AG09309 (cell line): ENCODE results near the gene UHRF2.
"Not testable (repeated sequence)": the region's sequence is repeated elsewhere in the genome, so short reads cannot be mapped to it uniquely, and the experiment has no call there.

Source experiments
- DNase-seq: peaks from one replicate; pipeline ENCODE4 v3.0.0-alpha.2; 2010; ENCODE audit warnings: low read depth
- H3K4me3 ChIP-seq: 2 replicates; pipeline ENCODE4 v1.5.1; 2011; ENCODE audit warnings: mild to moderate bottlenecking, low read depth, low read length, moderate library complexity; ENCODE audit not compliant: control insufficient read depth
- TF ChIP-seq, protein P1 (sequence below): IDR thresholded peaks from 2 replicates; pipeline ENCODE4 v1.5.1; 2011; ENCODE audit warnings: mild to moderate bottlenecking, low read depth, low read length, inconsistent platforms; ENCODE audit not compliant: insufficient read depth, control insufficient read depth; ENCODE audit errors: missing control alignments

The UHRF2 gene

DNA sequence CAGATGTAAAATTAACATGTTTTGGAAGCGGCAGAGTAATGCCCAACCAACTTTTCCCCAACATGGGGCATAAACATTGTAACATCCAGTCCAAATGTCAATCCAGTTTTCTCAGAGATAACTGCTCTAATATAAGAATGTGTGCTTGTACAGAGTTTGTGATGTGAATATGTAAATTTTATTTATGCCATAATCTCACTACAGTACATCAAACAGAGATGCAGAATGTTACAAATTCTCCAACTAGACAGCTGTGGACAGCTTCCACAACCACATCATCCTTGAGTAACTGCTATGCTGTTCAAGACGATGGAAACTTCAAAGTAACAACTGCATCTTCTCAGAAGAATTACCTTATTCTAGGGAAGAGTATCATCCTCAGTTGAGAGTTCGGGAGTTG, 122.6 kb downstream of the UHRF2 start:
- TF ChIP-seq, protein P1, sequence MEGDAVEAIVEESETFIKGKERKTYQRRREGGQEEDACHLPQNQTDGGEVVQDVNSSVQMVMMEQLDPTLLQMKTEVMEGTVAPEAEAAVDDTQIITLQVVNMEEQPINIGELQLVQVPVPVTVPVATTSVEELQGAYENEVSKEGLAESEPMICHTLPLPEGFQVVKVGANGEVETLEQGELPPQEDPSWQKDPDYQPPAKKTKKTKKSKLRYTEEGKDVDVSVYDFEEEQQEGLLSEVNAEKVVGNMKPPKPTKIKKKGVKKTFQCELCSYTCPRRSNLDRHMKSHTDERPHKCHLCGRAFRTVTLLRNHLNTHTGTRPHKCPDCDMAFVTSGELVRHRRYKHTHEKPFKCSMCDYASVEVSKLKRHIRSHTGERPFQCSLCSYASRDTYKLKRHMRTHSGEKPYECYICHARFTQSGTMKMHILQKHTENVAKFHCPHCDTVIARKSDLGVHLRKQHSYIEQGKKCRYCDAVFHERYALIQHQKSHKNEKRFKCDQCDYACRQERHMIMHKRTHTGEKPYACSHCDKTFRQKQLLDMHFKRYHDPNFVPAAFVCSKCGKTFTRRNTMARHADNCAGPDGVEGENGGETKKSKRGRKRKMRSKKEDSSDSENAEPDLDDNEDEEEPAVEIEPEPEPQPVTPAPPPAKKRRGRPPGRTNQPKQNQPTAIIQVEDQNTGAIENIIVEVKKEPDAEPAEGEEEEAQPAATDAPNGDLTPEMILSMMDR = no peak
- DNase-seq = no peak
- H3K4me3 ChIP-seq = no peak overlapping the region

- DNase-seq = no peak
- TF ChIP-seq, protein P1 = no peak
- no peak overlapping the region for H3K4me3 ChIP-seq
Observed at GRCh38 chr9:6538666-6539071, 125.7 kb downstream of the UHRF2 start.

DNA sequence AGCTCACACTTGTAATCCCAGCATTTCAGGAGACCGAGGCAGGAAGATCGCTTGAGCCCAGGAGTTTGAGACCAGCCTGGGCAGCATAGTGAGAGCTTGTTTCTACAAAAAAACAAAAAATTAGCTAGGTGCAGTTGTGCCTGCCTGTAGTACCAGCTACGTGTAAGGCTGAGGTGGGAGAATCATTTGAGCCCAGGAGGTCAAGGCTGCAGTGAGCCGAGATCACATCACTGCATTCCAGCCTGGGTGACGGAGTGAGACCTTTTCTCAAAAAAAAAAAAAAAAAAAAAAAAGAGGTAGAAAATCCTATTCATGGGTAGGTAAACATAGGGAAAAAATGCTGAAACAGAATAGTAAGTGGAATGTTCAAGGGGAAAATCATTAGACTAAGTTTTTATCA, 129.6 kb downstream of the UHRF2 start:
- not testable (repeated sequence) for DNase-seq, H3K4me3 ChIP-seq

DNA sequence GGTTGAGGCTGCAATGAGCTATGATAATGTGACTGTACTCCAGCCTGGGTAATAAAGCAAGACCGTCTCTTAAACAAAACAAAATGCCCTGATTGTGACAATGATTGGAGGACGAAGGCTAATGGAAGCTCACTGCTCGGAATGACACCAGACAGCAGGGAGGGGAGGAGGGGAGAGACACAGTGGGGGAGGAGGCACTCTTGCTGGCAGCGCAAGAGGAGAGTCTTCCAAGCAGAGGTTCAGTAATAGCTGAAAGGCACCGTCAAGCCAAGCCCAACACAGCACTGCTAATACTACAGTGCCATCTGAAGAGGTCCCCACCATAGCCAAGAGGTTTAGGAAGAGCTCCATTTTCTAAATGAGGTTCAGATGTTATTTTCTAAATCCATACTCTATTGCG, 130.2 kb downstream of the UHRF2 start:
- no peak overlapping the region for H3K4me3 ChIP-seq
- TF ChIP-seq, protein P1 = no peak
- no peak for DNase-seq

DNA sequence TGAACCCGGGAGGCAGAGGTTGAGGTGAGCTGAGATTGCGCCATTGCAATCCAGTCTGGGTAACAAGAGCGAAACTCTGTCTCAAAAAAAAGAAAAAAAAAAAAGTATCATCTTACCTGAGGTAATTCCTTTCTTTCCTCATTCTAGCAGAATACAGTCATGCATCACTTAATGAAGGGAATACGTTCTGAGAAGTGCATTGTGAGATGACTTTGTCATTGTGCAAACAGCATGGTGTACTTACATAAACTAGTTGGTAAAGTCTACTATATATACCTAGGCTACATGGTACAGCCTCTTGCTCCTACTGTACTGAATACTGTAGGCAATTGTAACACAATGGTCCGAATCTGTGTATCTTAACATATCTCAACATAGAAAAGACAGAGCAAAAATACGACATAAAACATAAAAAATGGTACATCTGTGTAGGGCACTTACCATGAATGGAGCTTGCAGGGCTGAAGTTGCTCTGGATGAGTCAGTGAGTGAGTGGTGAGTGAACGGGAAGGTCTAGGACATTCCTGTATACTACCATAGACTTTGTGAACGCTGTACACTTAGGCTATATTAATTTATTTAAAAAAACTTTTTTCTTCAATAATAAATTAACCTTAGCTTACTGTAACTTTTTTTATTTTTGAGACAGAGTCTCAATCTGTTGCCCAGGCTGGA, 132.2 kb downstream of the UHRF2 start:
- TF ChIP-seq, protein P1 = no peak
- no peak for DNase-seq
- H3K4me3 ChIP-seq = no peak overlapping the region

DNA sequence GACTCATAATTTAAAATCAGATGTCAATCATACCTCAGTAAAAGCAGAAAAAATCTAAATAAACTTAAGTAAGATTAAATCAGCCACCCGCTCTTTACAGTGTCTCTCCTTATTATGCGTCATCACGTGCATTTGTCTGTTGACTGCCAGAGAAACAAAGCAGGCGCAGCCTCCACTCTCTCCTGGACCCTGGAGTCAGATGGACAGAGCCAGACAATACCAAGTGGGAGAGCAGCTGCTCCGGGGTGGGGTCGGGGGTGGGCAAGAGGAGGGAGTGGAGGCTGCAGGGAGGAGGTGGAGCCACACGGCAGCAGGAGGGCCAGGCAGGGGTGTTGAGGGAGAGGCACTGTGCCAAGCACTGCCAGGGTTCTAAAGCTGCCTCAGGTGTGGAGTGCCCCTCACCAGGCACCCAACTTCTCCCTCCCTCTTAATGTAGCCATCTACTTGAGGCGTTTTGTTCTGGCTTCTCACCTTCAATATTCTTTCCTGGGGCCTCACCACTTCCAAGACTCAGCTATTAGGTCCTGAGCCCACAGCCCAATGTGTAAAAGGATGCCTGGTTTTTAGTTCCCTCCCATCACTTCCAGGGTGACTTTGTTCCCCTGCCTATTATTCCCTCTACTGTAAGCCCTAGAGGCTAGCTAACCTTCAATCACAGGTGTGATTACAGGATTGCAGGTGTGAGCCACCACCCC, 136.3 kb downstream of the UHRF2 start:
- no peak overlapping the region for H3K4me3 ChIP-seq
- TF ChIP-seq, protein P1 = no peak

DNA sequence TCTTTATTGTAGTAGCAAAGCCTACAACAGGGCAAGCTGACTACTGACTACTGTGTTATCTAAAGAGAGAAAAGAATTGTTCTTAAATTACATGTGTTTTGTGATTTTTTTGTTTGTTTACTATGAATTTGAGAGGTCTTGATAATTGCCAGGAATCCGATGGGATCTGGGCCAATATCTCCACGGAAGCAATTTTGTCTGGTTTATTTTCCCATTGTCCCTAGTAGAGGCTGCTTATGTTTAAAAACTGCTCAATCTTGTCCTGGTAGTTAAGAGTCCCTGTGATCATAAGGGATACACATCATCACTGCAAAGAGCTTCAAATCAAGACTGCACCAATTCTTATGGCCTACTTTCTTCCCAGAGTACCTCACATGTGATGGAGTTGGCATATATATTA, 138.1 kb downstream of the UHRF2 start:
- no peak for DNase-seq
- TF ChIP-seq, protein P1 = no peak
- no peak overlapping the region for H3K4me3 ChIP-seq

More for the DNA sequence above, 136.3 kb downstream of the UHRF2 start:
- no peak for DNase-seq
